Uterus (tissue), 2 donors: Measurements from ENCODE around the gene PCDHB13.

Experiments used
- CTCF ChIP-seq, 4 experiments: fragments of 200-600 bp in 2 of 4; fragments of 450-650 bp in 2 of 4; sonication (generic) in 2 of 4; IDR thresholded peaks; one replicate each; pipeline ENCODE4 v1.5.1; 2016 to 2019; ENCODE audit warnings: antibody characterized with exemption in 4 of 4, mild to moderate bottlenecking in 2 of 4, moderate library complexity in 1 of 4
- POLR2A ChIP-seq, 2 donors: fragments of 450-650 bp; IDR thresholded peaks; one replicate each; pipeline ENCODE4 v1.6.1; 2016; ENCODE audit warnings: antibody characterized with exemption in 2 of 2, mild to moderate bottlenecking in 1 of 2, moderate library complexity in 1 of 2

DNA sequence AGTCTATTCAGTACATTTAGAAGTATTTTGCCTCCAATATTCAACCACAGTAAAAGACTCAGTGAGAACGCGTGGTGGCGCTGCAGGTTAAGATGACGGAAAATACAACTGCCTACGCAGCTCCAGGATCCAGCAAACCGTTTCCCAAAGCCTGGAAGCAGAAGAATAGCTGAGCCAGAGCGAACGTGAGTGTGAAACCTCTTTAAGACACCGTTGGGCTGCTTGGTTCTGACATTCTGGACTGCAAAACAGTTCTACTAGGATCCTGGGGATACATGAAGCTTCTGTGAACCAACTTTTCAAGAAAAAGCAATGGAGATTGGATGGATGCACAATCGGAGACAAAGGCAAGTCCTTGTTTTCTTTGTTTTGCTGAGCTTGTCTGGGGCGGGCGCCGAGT, 31.5 kb upstream of the PCDHB13 start, which contains the start of gene PCDHB16:
- no peak for TF ChIP-seq POLR2A (IDR thresholded peaks at IDR 0.05)
- TF ChIP-seq CTCF (IDR thresholded peaks at IDR 0.05) = peak; percentile 17 to 40 (median 32)
